BJ (cell line): ENCODE data around the gene TTC28. TPM values are rescaled to one million over a fixed set of nuclear protein-coding genes. Genes with fewer than 3 reads are reported as not detected.

ENCODE experiments used
- CTCF ChIA-PET: fragments of 350-600 bp; formaldehyde crosslinking; extraction: SDS; loops from one replicate; lab custom pipeline; 2021; ENCODE audit warnings: antibody characterized with exemption, inconsistent platforms; lab: Yijun Ruan, JAX
- POLR2A ChIA-PET: fragments of 300-600 bp; sonication (Branson Sonifier 250); formaldehyde crosslinking; extraction: SDS; loops from one replicate; lab custom pipeline; 2021; ENCODE audit warnings: antibody characterized with exemption; lab: Charles Lee
- DNase-seq: peaks from one replicate; pipeline ENCODE4 v3.0.0-alpha.2; 2011; ENCODE audit warnings: low read depth
- H3K27me3 ChIP-seq: 2 replicates; pipeline ENCODE4 v1.6.0; 2011; ENCODE audit warnings: low read length; ENCODE audit not compliant: control insufficient read depth, insufficient read depth
- H3K36me3 ChIP-seq: 2 replicates; pipeline ENCODE4 v1.5.1; 2011; ENCODE audit warnings: low read length; ENCODE audit not compliant: control insufficient read depth, insufficient read depth
- H3K4me3 ChIP-seq: 2 replicates; pipeline ENCODE4 v1.5.1; 2011; ENCODE audit warnings: low read depth, mild to moderate bottlenecking, control low read depth, low read length
- polyA plus RNA-seq: library from polyadenylated mRNA; depleted of rRNA; stranded (reverse); fragments of >200 nt; gene quantifications from 2 replicates; pipeline ENCODE4 v1.2.3, GENCODE V29; 2011
- TF ChIP-seq, protein P1 (sequence below): IDR thresholded peaks from 2 replicates; pipeline ENCODE4 v1.5.1; 2011; ENCODE audit warnings: low read depth, mild to moderate bottlenecking, control low read depth, inconsistent platforms, low read length, moderate library complexity; ENCODE audit not compliant: insufficient read depth

TTC28 gene
- polyA plus RNA-seq, 1 experiment: 8.7 TPM

DNA sequence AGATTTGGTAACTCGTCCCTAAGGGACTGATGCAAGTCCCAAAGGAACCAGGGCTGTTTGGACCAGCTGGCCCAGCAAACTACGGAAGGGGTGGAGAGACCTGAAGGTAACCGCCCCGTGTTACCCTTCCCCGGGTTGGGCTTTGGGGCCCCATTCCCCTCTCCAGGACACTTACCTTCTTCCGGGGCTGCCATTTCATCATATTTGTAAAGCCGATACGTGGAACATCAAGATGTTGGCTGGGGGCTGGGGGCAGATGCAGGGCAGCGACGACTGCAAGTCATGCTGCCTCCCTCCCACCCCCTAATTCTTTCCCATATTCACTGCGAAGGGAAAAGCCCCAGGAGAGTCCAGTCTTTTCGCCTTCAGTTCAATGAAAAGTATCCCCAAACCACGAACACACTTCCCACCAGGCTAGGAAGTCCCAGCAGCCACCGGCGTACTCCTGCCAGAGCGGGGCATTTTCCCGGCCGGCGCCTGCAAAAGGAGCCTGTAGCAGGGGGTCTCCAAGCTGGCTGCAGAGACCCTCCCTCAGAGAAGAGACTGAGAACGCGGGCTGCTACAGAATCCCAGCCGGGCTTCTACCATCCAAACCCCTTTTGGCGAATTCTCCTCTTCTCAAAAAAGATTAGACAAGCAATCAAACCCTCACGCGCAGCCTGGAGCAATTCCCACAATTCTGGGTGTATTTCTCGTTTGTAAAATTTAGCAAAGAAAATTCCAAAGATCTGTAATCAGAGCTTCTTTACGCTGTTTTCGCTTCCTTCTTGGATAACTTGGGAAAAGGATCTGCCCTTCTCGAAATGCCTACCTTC is 236.7 kb downstream of the TTC28 start:
- CTCF ChIA-PET: interaction anchor here (0.6 to 3.1 kb wide), 22 partner anchors 9 to 556 kb away, joined by 3 to 33 read pairs (median 3); no protein-coding TSS in a partner anchor
- no peak for DNase-seq
- H3K27me3 ChIP-seq: no peaks in the 10 kb centered on the region; the same call in 1 of the 2 replicates
- H3K36me3 ChIP-seq: no peaks in the 10 kb centered on the region
- TF ChIP-seq, protein P1, sequence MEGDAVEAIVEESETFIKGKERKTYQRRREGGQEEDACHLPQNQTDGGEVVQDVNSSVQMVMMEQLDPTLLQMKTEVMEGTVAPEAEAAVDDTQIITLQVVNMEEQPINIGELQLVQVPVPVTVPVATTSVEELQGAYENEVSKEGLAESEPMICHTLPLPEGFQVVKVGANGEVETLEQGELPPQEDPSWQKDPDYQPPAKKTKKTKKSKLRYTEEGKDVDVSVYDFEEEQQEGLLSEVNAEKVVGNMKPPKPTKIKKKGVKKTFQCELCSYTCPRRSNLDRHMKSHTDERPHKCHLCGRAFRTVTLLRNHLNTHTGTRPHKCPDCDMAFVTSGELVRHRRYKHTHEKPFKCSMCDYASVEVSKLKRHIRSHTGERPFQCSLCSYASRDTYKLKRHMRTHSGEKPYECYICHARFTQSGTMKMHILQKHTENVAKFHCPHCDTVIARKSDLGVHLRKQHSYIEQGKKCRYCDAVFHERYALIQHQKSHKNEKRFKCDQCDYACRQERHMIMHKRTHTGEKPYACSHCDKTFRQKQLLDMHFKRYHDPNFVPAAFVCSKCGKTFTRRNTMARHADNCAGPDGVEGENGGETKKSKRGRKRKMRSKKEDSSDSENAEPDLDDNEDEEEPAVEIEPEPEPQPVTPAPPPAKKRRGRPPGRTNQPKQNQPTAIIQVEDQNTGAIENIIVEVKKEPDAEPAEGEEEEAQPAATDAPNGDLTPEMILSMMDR: no peak
- H3K4me3 ChIP-seq: peak overlapping the region; percentile 52
- POLR2A ChIA-PET: interaction anchor here (0.6 to 0.7 kb wide), 3 partner anchors 205 to 527 kb away, joined by 3 to 5 read pairs (median 3); no protein-coding TSS in a partner anchor

DNA sequence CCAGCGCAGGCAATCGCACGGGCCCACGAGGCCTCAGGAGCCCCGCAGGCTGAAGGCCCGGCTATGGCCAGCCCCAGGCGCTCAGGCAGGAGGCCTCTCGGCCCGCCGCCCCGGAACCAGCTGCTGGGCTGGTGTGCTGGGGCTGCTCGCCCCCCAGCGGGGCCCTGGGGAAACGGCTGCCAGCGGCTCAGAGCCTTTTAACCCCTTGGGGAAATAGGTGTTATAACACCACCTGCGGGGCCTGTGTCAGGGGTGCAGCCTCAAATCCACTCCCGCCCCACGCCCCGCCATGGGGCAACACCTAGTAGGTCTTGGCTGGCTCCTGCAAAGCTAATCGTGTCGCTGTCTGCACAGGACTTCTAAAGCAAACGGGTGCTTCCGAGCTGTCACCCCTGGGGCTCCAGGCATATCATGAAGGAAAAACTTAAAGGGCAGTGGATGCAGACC is 237.4 kb downstream of the TTC28 start:
- CTCF ChIA-PET: interaction anchor here (0.6 to 3.1 kb wide), 25 partner anchors 8 to 556 kb away, joined by 3 to 33 read pairs (median 3); no protein-coding TSS in a partner anchor
- Histone ChIP-seq H3K36me3 (no peaks in the 10 kb centered on the region), H3K4me3 (peak overlapping the region; percentile 52), H3K27me3 (no peaks in the 10 kb centered on the region; the same call in 1 of the 2 replicates)
- TF ChIP-seq, protein P1: peak; percentile 82
- no peak for DNase-seq
- POLR2A ChIA-PET: interaction anchor here (0.6 kb wide), 1 partner anchor 527 kb away, joined by 3 read pairs; no protein-coding TSS in a partner anchor

DNA sequence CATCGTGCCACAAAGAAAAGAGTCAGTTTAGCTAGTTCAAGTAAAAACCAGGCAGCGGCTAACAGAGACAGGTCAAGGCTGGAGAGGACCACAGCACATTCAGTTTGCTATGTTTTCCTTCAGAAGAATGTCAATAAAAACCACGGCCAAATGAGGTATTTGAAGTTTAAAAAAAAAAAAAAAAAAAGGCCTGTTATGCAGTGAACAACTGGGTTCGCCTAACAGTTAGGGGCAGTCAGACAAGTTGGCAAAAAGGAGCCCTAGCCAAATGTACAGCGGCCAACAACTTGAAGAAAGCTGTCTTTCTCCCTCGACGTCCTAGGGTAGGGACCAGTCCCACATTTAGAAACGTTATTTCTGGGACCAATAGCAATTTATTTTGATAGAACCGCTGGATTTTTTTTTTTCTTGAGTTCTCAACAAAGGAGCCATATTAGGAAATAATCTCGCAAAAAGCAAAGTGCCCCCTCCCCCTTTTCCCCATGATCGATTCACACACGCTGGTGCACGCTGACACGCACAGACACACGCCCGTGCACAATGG is 237.8 kb downstream of the TTC28 start:
- DNase-seq: no peak
- Histone ChIP-seq H3K27me3 (no peaks in the 10 kb centered on the region; the same call in 1 of the 2 replicates), H3K36me3 (no peaks in the 10 kb centered on the region), H3K4me3 (peak overlapping the region; percentile 52)
- CTCF ChIA-PET: interaction anchor here (0.6 to 3.1 kb wide), 17 partner anchors 11 to 767 kb away, joined by 3 to 33 read pairs (median 3); no protein-coding TSS in a partner anchor
- TF ChIP-seq, protein P1: no peak
- POLR2A ChIA-PET: no interaction called here

DNA sequence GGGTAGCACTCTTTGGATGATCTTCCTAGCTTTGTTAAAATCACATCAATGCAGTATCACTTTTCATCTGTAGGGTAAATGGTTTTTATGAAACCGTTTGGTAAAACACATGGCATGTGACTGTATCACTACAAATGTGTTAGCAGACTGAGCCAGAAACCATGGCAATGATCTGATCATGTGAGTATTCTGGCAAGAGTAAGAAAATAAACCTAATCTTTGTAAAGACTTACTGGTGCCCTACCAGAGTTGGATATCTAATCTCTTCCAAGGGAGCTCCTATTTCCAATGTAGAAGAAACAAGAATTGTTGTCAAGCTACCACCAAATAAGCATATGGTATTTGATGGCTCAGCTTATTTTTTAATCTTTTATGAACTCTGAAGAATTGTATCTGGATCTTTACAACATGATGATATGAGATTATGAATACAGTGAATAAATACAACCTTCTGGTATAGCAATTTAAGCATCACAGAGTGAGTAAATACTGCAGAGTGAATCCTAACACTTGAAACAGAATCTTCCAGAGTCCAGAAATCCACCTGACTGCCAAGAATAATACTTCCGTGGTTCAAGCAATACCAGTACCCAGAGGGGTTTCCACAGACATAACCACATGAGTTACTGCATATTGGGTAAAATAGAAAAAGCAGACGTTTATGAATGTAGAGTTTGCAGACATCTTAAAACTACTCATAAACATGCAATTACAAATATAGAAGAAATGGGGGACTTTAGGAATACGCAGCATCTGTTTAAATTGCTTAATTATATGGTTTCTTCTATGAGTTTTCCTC is 238.8 kb downstream of the TTC28 start:
- Histone ChIP-seq H3K4me3 (no peak overlapping the region), H3K27me3 (no peaks in the 10 kb centered on the region; the same call in 1 of the 2 replicates), H3K36me3 (no peaks in the 10 kb centered on the region)
- CTCF ChIA-PET: interaction anchor here (0.8 to 2.1 kb wide), 10 partner anchors 10 to 422 kb away, joined by 3 to 12 read pairs (median 3); no protein-coding TSS in a partner anchor
- DNase-seq: no peak
- POLR2A ChIA-PET: interaction anchor here (0.5 to 0.6 kb wide), 2 partner anchors 250 to 271 kb away, joined by 4 to 5 read pairs; no protein-coding TSS in a partner anchor
- TF ChIP-seq, protein P1: no peak
